Lung (tissue), 12 donors: ENCODE measurements around the gene RNF217. TPM values are rescaled to one million over a fixed set of nuclear protein-coding genes. Genes with fewer than 3 reads are reported as not detected.

Experiments
- ATAC-seq: fragments of 200-7000 bp; cut with Tn5 transposase; one replicate; pipeline ENCODE4 v1.9.1; 2020; ENCODE audit warnings: moderate number of reproducible peaks; ENCODE audit not compliant: insufficient read depth, low FRiP score
- DNase-seq, 3 donors: peaks; one replicate each; pipeline ENCODE4 v3.0.0-alpha.2; 2013 to 2017
- H3K27ac ChIP-seq, 2 donors: one replicate each; pipeline ENCODE4 v1.5.1; 2013; ENCODE audit warnings: mild to moderate bottlenecking in 2 of 2, moderate library complexity in 2 of 2, control low read depth in 1 of 2, inconsistent platforms in 1 of 2, low read depth in 1 of 2, low read length in 1 of 2
- H3K27me3 ChIP-seq, 3 donors: one replicate each; pipeline ENCODE4 v1.5.1; 2013; ENCODE audit warnings: low read length in 2 of 3; ENCODE audit not compliant: control insufficient read depth in 3 of 3, insufficient read depth in 3 of 3
- H3K36me3 ChIP-seq, 4 donors: one replicate each; pipeline ENCODE4 v1.5.1; 2013; ENCODE audit warnings: low read length in 4 of 4, mild to moderate bottlenecking in 1 of 4, moderate library complexity in 1 of 4; ENCODE audit not compliant: control insufficient read depth in 4 of 4, insufficient read depth in 4 of 4
- H3K4me1 ChIP-seq, 5 donors: one replicate each; pipeline ENCODE4 v1.5.1; 2013; ENCODE audit warnings: low read length in 5 of 5, mild to moderate bottlenecking in 2 of 5, moderate library complexity in 1 of 5; ENCODE audit not compliant: control insufficient read depth in 5 of 5, insufficient read depth in 5 of 5
- H3K4me3 ChIP-seq: one replicate; pipeline ENCODE4 v1.5.1; 2013; ENCODE audit warnings: mild to moderate bottlenecking, control low read depth, moderate library complexity
- H3K9ac ChIP-seq, 2 donors: one replicate each; pipeline ENCODE4 v1.5.1; 2013; ENCODE audit warnings: low read length in 2 of 2, control low read depth in 1 of 2; ENCODE audit not compliant: insufficient read depth in 1 of 2
- H3K9me3 ChIP-seq, 4 donors: one replicate each; pipeline ENCODE4 v1.5.1; 2013; ENCODE audit warnings: low read length in 3 of 4, mild to moderate bottlenecking in 1 of 4, moderate library complexity in 1 of 4; ENCODE audit not compliant: control insufficient read depth in 4 of 4, insufficient read depth in 3 of 4
- CTCF ChIP-seq: IDR thresholded peaks from 2 replicates; pipeline ENCODE4 v1.5.1; 2012; ENCODE audit warnings: mild to moderate bottlenecking; ENCODE audit errors: control extremely low read depth, extremely low read depth
- WGBS, 2 donors: extraction: QIAGEN DNeasy Blood & Tissue Kit; methylation state at CpG; one replicate each; pipeline ENCODE4 v1.1.7; 2013; 5-methylcytosine and 5-hydroxymethylcytosine counted together
- polyA plus RNA-seq, 2 donors: library from polyadenylated mRNA; stranded (reverse); fragments of 200-250 nt; gene quantifications; one replicate each; pipeline ENCODE4 v1.2.1, GENCODE V29; 2013
- total RNA-seq, 2 donors: library from RNA; depleted of rRNA in 1 of 2; stranded (reverse); fragments of >200 nt in 1 of 2; gene quantifications; one replicate each; pipeline ENCODE4 v1.2.1, GENCODE V29; 2014 to 2021
- donor health status: control.
- donor health status: control.
- donor health status: Bipolar disorder and iron deficiency.
- donor health status: healthy.
- donor health status: DM: yes; HTN: yes; CAD: no.

The RNF217 gene
- total and polyA plus RNA-seq, 4 donors = 3.1 to 58.6 (median 13.6) TPM

GRCh38 chr6:124983383-124984083, 21.3 kb downstream of the RNF217 start:
- Histone ChIP-seq H3K4me3 (no peak overlapping the region), H3K27ac (no peak overlapping the region), H3K9ac (no peak overlapping the region), H3K27me3 (no peaks in the 10 kb centered on the region), H3K4me1 (peaks cover 0 to 3% (median 0%) of the 10 kb centered on the region in 5 donors), H3K36me3 (peaks cover 1 to 8% (median 4%) of the 10 kb centered on the region in 4 donors), H3K9me3 (peaks cover 0 to 8% (median 3%) of the 10 kb centered on the region in 4 donors)
- ATAC-seq = no peak
- no peak for TF ChIP-seq CTCF
- 81 to 86% methylated on average over 2 of the region's 2 CpGs for WGBS, 2 donors
- no peak for DNase-seq

GRCh38 chr6:124984668-124985338, 22.6 kb downstream of the RNF217 start:
- Histone ChIP-seq H3K4me1 (peaks cover 0 to 3% (median 0%) of the 10 kb centered on the region in 5 donors), H3K9me3 (no peaks in the 10 kb centered on the region), H3K27me3 (no peaks in the 10 kb centered on the region), H3K9ac (no peak overlapping the region), H3K27ac (no peak overlapping the region), H3K4me3 (no peak overlapping the region), H3K36me3 (no peaks in the 10 kb centered on the region)
- 93 to 95% methylated on average over 1 of the region's 1 CpG for WGBS, 2 donors
- TF ChIP-seq CTCF = no peak
- ATAC-seq (no peak), DNase-seq (no peak)

GRCh38 chr6:124986164-124986563, 23.9 kb downstream of the RNF217 start:
- no peak for TF ChIP-seq CTCF
- H3K27ac ChIP-seq = no peak overlapping the region
- H3K27me3 ChIP-seq = no peaks in the 10 kb centered on the region
- no peak overlapping the region for H3K9ac ChIP-seq
- H3K4me1 ChIP-seq = peaks cover 0 to 3% (median 0%) of the 10 kb centered on the region in 5 donors
- DNase-seq (no peak), ATAC-seq (no peak)
- no peaks in the 10 kb centered on the region for H3K36me3 ChIP-seq
- H3K4me3 ChIP-seq = no peak overlapping the region
- no peaks in the 10 kb centered on the region for H3K9me3 ChIP-seq
